HCEC 1CT (cell line): ENCODE measurements around the gene SRPK2.

ENCODE experiments used
- DNase-seq: peaks from one replicate; pipeline ENCODE4 v3.0.0-alpha.2; 2017

Gene SRPK2

DNA sequence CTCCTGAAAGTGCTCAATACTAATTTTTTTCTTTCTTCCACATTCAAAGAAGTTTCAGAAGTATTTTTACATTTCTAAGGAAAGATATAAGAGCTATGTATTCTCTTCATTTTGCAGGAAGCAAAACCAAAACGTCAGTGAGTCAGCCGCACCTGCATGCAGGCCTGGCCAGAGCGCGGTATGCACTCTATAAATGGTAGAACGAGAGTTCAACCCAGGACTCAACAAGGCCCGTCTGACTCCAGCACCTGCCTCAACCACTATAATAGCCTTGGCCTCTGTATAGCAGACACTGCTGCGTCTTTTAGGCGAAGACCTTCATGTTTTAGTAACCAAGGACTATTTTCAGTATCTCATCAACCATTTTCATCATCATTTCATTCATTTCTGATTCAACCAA is 261.5 kb downstream of the SRPK2 start:
- no peak for DNase-seq

DNA sequence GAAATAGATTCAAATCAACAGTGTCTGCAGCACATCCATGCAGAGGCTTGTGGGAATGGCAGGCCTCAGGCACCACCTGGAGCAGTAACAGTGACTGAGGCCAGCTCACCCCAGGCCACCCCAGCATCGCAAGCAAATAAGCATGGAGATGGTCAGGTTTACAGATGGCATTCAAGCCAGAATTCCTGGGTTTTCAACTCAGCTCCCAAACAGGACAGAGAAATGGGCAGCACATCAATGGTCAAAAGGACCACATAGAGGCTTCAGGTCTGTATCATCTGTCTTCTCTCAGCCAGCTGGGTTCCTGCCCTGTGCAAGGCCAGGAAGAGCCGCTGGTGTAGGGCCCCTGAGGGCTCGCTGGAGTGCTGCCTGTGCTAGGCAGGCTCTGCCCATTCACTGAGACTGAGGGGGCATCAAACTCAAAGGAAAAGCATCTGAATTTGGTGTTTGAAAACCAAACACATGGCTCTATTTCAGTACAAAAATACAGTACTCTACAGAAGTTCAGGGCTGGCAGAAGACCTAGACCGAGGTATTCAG is 262.2 kb downstream of the SRPK2 start:
- DNase-seq, result no peak

DNA sequence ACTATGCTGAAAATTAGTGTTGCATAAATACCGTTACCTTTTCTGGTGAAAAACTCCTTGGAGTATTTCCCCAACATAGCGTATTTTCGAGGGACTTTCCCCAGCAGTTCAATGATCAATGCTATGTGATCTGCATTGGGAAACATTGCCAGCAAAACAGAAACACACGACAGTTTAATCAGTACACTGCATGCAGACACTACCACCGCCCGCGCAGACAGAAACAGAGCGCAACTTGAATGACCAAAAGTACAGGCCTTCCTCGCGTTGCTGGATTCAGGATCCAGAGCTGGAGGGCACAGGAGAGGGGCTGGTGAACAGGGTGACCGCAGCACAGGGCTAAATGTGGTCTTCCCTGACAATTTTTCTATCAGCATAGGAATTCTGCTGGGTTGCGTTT is 263.0 kb downstream of the SRPK2 start:
- DNase-seq, result no peak

DNA sequence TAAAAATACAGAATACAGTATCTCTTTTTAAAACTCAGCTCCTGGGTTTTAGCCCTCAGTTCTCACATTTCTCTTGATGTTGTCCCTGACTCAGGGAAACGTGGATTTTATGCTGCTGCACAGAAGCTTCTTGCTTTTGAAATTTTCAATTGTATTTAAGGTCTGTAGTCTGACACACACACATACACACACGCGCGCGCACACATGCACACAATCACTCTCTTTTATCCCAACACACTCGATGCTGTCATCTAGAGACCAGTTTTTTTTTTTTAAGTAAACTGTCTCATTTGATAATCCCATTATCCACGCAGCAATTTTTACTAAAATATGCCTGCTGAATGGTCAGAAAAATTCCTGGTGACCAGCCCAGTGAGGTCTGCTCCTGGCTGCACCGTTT is 266.1 kb downstream of the SRPK2 start:
- no peak for DNase-seq

DNA sequence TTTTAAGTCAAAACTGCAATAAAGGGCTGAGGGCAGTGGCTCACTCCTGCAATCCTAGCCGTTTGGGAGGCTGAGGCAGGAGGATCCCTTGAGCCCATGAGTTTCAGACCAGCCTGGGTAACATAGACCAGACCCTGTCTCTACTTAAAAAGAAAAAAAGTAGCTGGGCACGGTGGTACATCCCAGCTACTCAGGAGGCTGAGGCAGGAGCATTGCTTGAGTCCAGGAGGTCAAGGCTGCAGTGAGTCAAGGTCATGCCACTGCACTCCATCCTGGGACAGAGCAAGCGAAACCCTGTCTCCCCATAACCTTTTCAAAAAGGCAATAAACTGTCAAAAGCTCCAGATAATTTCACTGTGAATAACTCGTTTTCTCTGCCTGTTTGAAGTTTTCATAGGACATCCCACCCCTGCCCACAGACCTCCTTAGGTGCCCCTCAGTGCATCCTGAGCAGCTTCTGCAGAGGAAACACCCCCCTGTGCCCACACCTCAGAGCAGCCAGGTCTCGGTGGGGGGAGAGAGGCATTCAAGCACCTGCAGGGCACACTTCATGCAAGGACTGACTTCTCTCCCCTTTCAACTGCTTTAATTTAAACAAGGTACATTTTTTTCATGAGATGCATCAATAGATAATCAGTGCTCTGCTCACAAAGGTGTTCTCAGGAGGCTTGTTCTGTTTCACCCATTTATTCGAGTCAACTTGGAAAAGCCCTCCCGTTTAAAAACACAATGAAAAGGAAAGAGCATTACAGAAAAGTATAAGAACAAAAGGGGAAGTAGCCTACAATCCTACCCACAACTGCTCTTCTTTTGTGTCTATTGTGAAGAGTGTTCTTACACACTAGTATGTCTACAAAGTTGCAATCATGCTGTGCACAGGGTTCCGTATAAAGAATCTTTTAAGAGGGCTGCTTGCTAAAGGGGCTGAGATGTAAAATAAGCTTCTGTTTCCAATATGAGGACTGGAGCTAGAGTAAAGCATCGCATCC is 269.8 kb downstream of the SRPK2 start:
- no peak for DNase-seq

DNA sequence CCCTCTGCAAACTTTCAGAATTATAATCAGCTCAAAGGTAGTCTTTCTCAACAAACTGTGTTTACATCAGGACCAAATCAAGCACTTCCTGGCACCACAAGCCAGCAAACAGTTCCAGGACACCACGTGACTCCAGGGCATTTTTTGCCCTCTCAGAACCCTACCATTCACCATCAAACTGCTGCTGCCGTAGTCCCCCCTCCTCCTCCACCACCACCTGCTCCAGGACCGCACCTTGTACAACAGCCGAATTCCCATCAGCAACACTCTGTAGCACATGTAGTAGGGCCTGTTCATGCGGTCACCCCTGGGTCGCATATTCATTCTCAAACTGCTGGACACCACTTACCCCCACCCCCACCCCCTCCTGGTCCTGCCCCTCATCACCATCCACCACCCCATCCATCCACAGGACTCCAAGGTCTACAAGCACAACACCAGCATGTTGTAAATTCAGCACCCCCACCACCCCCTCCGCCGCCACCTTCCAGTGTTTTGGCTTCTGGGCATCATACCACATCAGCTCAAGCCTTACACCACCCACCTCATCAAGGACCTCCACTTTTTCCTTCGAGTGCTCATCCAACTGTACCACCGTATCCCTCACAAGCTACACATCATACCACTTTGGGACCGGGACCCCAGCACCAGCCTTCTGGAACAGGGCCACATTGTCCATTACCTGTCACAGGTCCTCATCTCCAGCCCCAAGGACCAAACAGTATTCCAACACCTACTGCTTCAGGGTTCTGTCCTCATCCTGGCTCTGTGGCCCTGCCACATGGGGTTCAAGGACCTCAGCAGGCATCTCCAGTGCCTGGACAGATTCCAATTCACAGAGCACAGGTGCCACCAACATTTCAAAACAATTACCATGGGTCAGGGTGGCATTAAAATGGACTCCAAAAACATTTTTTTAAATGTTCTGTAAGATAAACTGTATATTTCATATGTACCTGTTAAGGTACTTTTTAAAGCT is 276.0 kb downstream of the SRPK2 start:
- no peak for DNase-seq

DNA sequence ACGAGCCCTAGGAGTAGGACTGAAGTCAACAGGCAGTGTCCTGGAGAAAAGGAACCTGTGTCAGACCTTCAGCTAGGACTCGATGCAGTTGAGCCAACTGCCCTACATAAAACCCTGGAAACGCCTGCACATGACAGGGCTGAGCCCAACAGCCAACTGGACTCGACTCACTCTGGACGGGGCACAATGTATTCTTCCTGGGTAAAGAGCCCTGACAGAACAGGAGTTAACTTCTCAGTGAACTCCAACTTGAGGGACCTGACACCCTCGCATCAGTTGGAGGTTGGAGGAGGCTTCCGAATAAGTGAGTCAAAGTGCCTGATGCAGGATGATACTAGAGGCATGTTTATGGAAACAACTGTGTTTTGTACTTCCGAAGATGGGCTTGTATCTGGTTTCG is 281.3 kb downstream of the SRPK2 start:
- no peak for DNase-seq

DNA sequence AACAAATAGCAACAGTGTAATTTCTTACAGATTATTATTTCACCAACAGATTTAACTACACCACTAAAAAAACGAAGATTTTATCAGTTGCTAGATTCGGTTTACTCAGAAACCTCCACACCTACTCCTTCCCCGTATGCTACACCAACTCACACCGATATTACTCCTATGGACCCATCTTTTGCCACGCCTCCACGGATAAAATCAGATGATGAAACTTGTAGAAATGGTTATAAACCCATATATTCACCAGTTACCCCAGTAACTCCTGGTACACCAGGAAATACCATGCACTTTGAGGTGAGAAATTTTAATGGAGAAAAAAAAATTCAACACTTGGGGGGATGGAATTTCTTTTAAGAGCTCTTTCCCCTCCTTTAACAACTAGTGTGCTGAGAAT is 282.2 kb downstream of the SRPK2 start:
- DNase-seq, result no peak

DNA sequence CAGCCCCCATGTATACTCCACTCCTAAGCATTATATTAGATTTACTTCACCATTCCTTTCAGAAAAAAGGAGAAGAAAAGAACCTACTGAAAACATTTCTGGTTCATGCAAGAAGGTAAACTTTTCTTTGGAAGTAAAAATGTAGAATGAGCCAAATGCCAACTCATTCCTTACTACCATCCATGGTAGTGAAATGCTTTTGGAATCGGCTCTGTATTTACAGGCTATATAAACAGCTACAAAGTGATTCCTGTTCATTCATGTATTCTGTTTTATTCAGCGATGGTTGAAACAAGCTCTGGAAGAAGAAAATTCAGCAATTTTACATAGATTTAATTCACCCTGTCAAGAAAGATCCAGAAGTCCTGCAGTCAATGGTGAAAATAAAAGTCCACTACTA is 283.1 kb downstream of the SRPK2 start:
- no peak for DNase-seq

DNA sequence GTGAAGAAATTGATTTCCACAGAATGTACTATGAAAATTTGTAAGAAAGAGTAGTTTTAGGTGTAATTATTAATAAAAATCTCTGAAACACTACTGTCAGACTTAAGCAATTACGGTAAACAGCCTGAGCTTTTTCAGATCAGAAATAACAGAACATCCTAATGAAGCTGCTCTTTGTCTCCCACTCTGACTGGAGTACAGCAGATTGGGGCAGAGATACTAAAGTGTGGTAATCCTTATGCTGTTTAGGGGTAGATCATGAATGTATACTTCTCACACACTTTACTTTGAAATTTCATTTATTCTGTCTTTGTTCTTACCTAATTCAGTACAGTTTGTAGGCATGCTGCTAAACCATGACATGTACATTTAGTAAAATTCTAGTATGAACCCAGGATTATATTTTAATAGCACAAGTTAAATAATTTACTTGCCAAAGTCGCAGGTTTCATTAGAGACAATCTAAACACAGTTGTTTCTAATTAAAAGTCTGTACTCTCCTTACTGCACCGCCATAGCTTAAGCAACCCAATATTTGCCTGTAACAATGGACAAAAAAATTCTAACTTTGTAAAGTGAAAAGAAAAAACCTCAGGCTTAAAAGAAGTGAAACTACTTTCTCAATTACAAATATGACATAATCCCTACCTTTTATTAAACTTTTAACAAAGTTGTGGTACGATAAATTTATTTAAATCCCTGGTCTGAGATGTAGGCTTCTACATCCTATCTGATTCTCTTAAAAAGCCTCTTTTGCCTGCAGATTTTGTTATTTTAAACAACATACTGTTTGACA is 286.0 kb downstream of the SRPK2 start:
- DNase-seq, result no peak

DNA sequence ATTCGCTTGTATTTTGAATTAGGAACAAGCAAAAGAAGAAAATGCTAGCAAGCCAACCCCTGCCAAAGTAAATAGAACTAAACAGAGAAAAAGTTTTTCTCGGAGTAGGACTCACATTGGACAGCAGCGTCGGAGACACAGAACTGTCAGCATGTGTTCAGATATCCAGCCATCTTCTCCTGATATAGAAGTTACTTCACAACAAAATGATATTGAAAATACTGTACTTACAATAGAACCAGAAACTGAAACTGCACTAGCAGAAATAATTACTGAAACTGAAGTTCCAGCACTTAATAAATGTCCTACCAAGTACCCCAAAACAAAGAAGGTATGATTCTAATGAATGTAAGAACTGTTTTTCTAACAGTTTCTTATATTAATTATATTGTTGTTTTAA is 286.9 kb downstream of the SRPK2 start:
- no peak for DNase-seq

DNA sequence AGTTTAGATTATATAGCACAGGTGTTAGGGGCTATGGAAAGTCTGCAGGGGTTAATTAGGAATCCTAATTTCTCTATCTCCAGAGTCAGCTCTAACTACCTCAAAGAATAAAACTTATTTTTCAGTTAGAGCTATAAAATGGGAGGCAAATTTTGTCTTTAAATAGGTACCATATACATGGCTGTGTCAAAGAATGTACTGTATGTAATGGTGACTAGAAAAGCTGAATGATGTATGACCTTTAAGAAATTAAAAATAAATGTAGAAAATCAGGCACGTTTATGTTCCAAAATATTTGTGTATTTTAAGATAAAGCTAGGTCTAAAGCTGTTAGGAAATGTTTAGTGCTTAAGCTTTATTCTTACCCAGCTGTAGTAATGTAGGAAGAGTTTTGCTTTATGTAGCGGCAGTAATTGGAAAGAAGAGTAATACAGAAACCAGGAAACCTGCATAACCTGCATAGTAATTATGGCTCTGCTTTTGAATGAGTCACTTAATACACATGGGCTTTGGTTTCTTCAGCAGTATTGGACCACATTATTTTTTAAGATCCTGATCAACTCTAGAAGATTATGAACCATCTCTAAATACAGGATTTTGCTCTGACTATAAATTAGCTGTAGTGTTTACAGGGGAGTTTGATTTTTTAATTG is 289.7 kb downstream of the SRPK2 start:
- peak; percentile 13 for DNase-seq

DNA sequence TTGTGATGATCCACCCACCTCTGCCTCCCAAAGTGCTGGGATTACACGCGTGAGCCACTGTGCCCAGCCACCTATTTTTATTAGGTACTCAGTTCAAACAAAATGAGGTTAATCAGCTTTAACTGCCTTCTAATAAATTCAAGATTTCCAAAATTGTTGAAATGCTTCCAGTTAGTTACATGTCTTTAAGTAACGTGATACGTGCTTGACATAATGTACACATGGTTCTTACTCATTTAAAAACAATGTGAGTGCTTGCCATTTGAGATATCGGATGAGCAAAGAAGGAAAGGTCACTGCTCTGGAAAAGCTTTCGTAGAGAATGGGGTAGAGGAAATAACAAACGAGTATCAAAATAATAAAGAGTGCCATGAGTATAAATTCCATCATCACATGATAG is 291.1 kb downstream of the SRPK2 start:
- peak; percentile 96 for DNase-seq

DNA sequence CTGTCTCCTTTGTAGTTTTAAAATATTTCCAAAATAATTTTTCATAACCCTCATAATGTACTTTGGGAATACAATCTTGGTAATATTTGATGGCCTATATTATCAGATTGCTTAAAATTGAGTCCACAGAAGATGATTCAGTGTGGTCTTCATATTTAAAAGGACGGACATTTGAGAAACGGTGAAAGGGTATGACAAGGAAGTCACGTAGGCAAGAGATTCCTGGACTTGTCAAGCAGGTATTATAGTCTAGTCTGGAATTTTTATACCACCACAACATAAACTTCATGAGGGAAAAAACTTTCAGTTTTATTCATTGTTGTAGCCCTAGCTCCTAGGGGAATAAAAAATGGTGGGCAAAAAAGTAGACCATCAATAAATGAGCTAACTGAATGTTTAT is 292.4 kb downstream of the SRPK2 start:
- no peak for DNase-seq

DNA sequence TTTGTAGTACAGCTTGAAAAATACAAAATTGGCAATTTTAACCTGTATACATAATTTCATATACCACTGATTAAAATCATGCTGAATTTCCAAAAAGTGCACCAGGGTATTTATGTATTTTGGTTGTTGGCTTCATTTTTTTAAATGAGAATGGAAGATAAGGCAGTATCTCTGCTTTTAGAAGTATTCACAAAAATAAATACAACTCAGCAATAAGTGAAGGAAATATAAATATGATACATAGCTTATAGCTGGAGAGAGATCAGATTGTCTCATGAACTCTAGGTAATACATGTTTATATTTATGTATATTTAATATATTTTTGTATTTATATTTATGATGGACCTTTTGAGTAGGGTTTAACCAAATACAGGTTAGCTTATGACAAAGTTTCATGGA is 293.8 kb downstream of the SRPK2 start:
- no peak for DNase-seq

DNA sequence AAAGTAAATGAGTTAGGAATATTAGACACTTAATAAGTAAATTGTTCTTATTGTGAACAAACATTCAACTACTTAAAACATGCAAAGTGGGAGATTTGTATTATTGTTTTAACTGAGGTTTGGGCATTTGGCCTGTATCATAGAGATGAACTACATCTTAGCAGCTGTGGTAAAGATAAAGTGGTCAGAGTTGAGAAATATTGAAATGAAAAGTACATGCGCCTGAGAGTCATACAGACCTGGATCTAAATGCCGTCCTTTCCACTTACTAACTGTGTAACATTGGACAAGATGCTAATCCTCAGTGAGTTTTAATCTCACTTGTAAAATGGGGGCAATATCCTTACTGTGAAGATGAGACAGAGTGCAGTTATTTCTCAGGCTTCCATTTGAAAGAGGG is 300.3 kb downstream of the SRPK2 start:
- DNase-seq, result no peak

DNA sequence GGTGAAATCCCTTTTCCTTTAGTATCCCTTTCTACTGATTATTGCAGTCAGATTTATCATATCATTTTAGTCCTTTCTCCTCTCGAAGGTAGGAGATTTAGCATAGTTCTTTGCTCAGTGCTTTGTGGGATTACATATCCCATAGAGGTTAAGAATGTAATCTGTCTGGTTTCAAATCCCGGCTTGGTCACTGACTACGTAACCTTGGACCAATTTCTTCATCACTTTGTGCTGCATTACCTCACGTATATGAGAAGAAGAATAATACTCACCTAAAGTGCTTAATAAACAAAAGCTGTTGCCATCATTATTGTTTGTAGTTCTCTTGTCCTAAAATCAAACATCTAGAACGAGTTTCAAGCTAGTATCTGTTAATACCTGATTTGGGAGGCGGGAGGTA is 300.7 kb downstream of the SRPK2 start:
- DNase-seq, result no peak

DNA sequence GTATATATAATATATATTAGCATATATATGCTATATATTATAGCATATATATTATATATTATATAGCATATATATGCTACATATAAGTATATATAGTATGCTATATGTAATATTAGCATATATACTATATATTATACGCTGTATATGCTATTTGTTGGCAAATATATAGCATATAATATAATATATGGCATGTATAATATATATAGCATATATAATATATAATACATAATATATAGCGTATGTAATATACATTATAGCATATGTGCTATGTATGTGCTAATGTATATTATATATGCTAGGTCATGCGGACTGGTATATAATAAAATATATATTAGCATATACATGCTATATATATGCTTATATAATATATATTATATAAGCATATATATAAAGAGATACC is 301.9 kb downstream of the SRPK2 start:
- no peak for DNase-seq

DNA sequence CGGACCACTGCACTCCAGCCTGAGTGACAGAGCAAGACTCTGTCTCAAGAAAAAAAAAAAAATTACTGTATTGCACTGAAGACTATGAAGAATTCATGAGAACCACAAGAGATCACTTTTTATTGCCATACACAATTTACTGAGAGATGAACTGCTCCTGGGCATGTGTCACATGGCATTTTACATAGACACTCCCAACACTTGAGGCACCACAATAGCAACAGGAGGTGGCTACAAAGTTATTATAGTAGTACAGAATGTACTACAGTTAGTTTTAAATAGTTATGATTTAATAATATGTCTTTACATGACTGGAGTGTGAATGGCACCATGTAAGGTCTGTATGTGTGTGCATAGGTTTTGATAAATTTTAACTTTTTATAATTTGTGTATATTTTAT is 304.1 kb downstream of the SRPK2 start:
- DNase-seq, result no peak

DNA sequence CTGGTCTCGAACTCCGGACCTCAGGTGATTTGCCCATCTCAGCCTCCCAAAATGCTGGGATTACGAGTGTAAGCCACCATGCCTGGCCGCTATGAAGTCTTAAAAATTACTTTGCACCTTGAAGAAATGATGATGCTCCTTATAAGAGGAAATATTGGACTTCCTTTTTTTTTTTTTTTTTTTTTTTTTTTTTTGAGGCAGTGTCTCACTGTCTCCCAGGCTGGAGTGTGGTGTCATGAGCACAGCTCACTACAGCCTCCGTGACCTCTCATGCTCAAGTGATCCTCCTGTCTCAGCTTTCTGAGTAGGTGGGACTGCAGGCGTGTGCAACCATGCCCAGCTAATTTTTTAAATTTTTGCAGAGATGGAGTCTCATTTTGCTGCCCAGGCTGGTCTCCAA is 309.4 kb downstream of the SRPK2 start:
- no peak for DNase-seq

DNA sequence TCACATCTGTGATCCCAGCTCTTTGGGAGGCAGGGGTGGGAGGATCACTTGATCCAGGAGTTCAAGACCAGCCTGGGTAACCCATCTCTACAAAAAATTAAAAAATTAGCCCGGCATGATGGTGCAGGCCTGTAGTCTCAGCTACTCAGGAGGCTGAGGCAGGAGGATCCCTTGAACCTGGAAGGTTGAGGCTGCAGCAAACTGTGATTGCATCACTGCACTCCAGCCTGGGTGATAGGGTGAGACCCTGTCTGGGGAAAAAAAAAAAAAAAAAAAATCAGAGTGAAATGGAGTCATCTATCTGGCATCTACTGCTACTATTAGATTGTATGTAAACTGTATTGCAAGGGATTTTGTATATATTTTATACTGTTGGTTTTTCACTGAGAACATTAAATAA is 315.6 kb downstream of the SRPK2 start:
- DNase-seq, result no peak

DNA sequence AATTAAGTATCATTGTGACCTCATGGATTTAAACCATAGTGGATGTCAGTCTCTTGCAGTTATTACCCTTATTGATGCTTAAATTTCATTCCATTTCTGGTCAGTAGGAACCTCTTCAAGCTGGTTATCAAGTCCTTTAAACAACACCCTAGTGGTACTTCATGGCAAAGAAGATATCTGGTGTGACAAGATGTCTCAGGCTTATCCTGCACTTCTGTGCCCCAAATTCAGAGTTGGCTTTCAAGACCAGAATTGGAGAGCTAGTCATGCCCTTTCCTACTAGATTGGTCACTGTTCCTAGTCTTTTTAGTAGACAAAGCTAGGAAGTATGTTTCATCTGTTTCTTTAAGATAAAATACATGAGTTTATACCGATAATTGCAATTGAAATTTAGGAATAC is 319.8 kb downstream of the SRPK2 start:
- no peak for DNase-seq
